UCSD-AML1 (cell line): ENCODE data around the gene RPTOR.
A peak's percentile ranks its signal among the peaks of the same experiment; 100 is the strongest.
"Not testable (repeated sequence)": the region's sequence is repeated elsewhere in the genome, so short reads cannot be mapped to it uniquely, and the experiment has no call there.

ENCODE experiments used
- DNase-seq: peaks from one replicate; lab custom pipeline; 2025; ENCODE audit not compliant: unreplicated experiment; lab: John Stamatoyannopoulos, UW

Gene RPTOR

GRCh38 chr17:80866050-80866793, 321.6 kb downstream of the RPTOR start:
- peak; percentile 69 for DNase-seq

GRCh38 chr17:80868022-80868609, 323.5 kb downstream of the RPTOR start:
- no peak for DNase-seq

GRCh38 chr17:80869481-80870145, 325.0 kb downstream of the RPTOR start:
- no peak for DNase-seq

- DNase-seq: no peak
These were observed 325.8 kb downstream of the RPTOR start for GRCh38 chr17:80870401-80870800.

GRCh38 chr17:80871341-80871740, 326.7 kb downstream of the RPTOR start:
- peak; percentile 67 for DNase-seq

- DNase-seq: no peak
These were observed 327.4 kb downstream of the RPTOR start for GRCh38 chr17:80872001-80872500.

GRCh38 chr17:80872501-80873306, 328.1 kb downstream of the RPTOR start:
- DNase-seq: no peak

- DNase-seq: no peak
These were observed 328.8 kb downstream of the RPTOR start for GRCh38 chr17:80873307-80873951.

GRCh38 chr17:80874866-80875445, 330.3 kb downstream of the RPTOR start:
- DNase-seq: no peak

- DNase-seq: not testable (repeated sequence)
These were observed 330.9 kb downstream of the RPTOR start for GRCh38 chr17:80875480-80875995.

- DNase-seq: not testable (repeated sequence)
These were observed 331.9 kb downstream of the RPTOR start for GRCh38 chr17:80876456-80876949.

GRCh38 chr17:80876950-80877728, 332.5 kb downstream of the RPTOR start:
- no peak for DNase-seq

- no peak for DNase-seq
These were observed 333.2 kb downstream of the RPTOR start for GRCh38 chr17:80877729-80878303.

GRCh38 chr17:80878876-80879722, 334.5 kb downstream of the RPTOR start:
- DNase-seq: no peak

GRCh38 chr17:80879723-80880647, 335.3 kb downstream of the RPTOR start:
- no peak for DNase-seq

- no peak for DNase-seq
These were observed 336.0 kb downstream of the RPTOR start for GRCh38 chr17:80880648-80880985.

GRCh38 chr17:80881306-80881705, 336.7 kb downstream of the RPTOR start:
- no peak for DNase-seq
